Renal cortex interstitium (tissue), 15 donors: ENCODE data around the gene TNFAIP8L3. TPM values are rescaled to one million over a fixed set of nuclear protein-coding genes. Genes with fewer than 3 reads are reported as not detected.
"Not testable (repeated sequence)": the region's sequence is repeated elsewhere in the genome, so short reads cannot be mapped to it uniquely, and the experiment has no call there.

Experiments
- DNase-seq, 11 donors: peaks; one replicate each; pipeline ENCODE4 v3.0.0-alpha.2; 2013; ENCODE audit warnings: low read depth in 9 of 11, low spot score in 4 of 11; ENCODE audit errors: extremely low read depth in 1 of 11
- long read RNA-seq, 16 experiments: transcript quantifications; one replicate each; lab custom pipeline, GENCODE V29; 2026
- polyA plus RNA-seq, 3 donors: library from polyadenylated mRNA; unstranded; fragments of 120-200 nt; gene quantifications; one replicate each; pipeline ENCODE4 v1.2.1, GENCODE V29; 2013; ENCODE audit not compliant: insufficient read length in 3 of 3

Gene TNFAIP8L3
- polyA plus RNA-seq: 1 to 10 TPM; 1.8 to 2.5 (median 2.0) TPM
- long read RNA-seq, donor 1, partial matches to known transcripts: 0 of 1 reads
- long read RNA-seq, donor 1, other reads (novel, unspliced or antisense): 0 of 1 reads
- long read RNA-seq, donor 2: 0 reads
- long read RNA-seq, donor 3: 0 reads
- long read RNA-seq, donor 4, partial matches to known transcripts: 0 of 1 reads
- long read RNA-seq, donor 4, other reads (novel, unspliced or antisense): 0 of 1 reads
- long read RNA-seq, donor 5: 0 reads
- long read RNA-seq, donor 6, partial matches to known transcripts: 0 of 1 reads
- long read RNA-seq, donor 6, other reads (novel, unspliced or antisense): 0 of 1 reads
- long read RNA-seq, donor 7: 0 reads
- long read RNA-seq, donor 8: 0 reads
- long read RNA-seq, donor 9, partial matches to known transcripts: 0 of 1 reads
- long read RNA-seq, donor 9, other reads (novel, unspliced or antisense): 0 of 1 reads
- long read RNA-seq, donor 10, partial matches to known transcripts: 0 of 1 reads
- long read RNA-seq, donor 10, other reads (novel, unspliced or antisense): 0 of 1 reads
- long read RNA-seq, donor 11, partial matches to known transcripts: 0 of 1 reads
- long read RNA-seq, donor 11, other reads (novel, unspliced or antisense): 0 of 1 reads
- long read RNA-seq, donor 12: 0 reads
- long read RNA-seq, donor 13: 0 reads
- long read RNA-seq, donor 14: 0 reads
- long read RNA-seq, donor 15, partial matches to known transcripts: 0 of 1 reads
- long read RNA-seq, donor 15, other reads (novel, unspliced or antisense): 0 of 1 reads
- long read RNA-seq, donor 16, partial matches to known transcripts: 0 of 2 reads
- long read RNA-seq, donor 16, other reads (novel, unspliced or antisense): 0 of 2 reads

DNA sequence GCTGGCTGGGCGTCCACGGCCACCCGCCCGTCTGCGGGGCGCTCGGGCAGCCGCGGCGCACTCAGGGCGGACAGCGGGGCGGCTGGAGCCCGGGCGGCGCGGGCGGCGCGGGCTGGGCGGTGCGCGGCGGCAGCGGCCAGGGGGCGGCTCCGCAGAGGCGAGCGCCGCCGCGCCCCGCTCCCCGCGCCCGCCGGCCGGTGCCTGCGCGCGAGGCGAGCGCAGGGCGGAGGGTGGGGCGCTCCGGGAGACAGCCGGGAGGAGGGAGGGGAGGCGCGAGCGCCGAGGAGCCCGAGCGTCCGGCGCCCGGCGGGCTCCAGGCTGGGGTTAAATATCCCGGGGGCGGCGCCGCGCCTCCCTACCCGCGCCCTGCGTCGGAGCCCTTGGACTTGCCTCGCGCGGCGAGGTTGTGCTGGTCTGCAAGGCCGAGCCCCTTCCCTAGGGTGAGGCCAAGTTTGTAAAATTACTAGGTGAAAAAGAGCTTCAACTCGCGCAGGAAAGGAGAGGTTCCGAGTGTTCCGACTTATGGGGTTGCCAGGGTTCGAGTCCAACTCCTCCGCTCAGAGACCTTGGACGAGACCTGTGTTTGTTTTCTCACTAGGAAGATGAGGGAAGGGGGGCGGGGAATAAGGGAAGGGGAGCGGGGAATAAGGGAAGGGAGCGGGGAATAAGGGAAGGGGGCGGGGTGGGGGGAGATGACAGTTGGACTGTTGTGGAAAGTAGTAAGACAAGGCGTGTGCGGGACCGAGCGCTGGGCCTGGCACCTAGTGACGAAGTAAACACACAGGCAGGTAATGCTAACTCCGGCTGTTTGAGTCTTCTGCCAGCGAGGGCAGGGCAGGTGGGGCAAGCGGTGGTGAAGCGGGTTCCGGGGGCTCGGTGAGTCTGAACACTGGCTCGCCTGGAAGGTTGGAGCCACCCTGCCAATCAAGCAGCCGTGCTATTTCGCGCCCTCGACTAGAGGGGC, at the start of gene TNFAIP8L3:
TSS of gene TNFAIP8L3 (minus strand) at position 301 of the 964 bp plus-strand sequence. CDS start 311 bp downstream, outside the sequence.
- peak in 2 of 11 donors; percentile 18 to 24 for DNase-seq

- no peak for DNase-seq
Measured at GRCh38 chr15:51144021-51144532, 49.4 kb upstream of the TNFAIP8L3 start.

- DNase-seq: not testable (repeated sequence)
Measured at GRCh38 chr15:51140347-51140746, 45.6 kb upstream of the TNFAIP8L3 start.

DNA sequence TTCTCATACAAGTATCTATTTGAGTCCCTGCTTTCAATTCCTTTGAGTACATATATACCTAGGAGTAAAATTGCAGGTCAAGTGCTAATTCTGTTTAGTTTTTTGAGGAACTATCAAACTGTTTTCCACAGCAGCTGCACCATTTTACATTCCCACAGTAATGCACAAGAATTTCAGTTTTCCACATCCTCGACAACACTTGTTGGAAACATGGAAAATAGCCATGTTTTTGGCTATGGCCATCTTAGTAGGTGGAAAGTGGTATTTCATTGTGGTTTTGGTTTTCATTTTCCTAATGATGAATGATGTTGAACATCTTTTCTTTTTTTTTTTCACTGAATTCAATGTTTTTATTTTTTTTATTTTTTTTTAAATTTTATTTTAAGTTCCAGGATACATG, 44.4 kb upstream of the TNFAIP8L3 start:
- no peak for DNase-seq

DNA sequence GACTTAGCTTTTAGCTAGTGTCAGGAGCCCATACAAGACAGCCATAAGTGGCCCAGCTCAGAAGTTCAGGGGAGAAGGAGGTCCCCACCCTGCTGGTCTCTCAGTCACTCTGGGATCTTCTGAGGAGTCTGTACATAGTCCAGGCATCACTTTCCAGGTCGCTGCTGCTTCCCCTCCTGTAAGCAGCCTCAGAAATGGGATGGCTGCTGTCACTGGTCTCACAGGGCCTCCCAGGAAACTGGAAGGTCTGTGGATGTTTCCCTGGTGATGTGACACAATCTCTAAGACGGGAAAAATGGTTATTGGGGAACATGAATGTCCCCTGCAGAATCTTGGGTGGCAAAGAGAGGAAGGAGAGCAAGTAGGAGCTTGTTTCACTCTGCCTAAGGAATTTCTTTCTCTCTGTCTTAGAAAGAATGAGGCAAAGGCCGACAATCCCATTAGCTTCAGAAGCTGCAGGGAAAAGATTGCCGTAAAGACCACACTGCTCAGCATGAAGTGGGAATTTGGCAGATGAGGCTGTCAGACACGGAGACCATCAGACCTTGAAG, 43.2 kb upstream of the TNFAIP8L3 start:
- DNase-seq: no peak

DNA sequence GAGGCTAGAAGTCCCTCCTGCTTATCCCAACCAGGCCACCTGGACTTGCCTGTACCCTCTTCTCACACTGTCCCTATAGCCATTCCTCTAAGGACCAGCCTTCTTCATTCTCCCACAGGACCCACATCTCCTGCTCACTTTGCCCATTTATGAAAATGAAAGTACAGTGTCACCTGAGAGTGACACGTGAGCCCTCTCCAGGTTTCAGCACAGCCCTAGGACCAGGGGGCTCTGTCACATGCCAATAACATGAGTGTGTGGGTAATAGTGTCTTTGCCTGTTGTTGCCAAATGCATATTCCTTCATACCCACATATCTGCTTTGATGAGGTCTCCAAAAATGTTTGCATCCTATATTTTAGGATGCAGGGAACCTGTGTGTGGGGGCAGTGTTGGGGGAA, 42.3 kb upstream of the TNFAIP8L3 start:
- no peak for DNase-seq

GRCh38 chr15:51135276-51135675, 40.6 kb upstream of the TNFAIP8L3 start:
- DNase-seq: no peak

DNA sequence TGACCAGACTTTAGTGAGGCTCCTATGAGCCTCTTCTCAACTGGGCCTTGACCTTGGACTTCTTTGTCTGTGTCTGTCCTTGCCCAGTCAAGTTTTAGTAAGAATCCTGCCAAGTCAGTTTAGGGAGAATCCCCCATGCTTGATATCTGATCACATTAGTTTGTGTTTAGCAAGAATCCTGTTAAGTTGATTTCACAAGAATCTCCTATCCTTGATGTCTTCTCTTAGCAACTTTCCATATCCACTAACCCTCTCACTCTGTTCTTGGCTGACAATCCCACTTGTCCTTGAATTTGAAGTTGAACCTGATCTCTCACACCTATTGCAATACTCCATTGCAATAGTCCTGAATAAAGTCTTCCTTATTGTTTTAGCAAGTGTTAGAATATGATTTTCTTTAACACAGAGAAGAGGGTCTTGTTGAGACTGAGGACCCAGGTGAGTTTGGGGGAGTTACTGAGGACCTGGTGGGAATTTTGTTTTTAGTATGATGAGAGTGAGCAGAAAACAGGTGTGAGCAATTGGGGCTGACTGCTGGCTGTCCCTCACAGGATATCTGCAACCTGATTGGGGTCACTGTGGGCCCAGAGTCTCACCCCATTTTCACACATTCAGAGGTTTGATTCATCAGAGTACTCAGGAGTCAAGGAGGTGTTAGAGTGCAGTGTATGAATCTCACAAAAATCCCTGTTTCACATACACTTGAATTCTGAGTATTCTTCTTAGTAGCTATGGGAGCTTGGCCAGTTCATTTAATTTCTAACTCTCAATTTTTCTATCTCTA, 39.9 kb upstream of the TNFAIP8L3 start:
- no peak for DNase-seq

GRCh38 chr15:51133140-51133765, 38.5 kb upstream of the TNFAIP8L3 start:
- no peak for DNase-seq

DNA sequence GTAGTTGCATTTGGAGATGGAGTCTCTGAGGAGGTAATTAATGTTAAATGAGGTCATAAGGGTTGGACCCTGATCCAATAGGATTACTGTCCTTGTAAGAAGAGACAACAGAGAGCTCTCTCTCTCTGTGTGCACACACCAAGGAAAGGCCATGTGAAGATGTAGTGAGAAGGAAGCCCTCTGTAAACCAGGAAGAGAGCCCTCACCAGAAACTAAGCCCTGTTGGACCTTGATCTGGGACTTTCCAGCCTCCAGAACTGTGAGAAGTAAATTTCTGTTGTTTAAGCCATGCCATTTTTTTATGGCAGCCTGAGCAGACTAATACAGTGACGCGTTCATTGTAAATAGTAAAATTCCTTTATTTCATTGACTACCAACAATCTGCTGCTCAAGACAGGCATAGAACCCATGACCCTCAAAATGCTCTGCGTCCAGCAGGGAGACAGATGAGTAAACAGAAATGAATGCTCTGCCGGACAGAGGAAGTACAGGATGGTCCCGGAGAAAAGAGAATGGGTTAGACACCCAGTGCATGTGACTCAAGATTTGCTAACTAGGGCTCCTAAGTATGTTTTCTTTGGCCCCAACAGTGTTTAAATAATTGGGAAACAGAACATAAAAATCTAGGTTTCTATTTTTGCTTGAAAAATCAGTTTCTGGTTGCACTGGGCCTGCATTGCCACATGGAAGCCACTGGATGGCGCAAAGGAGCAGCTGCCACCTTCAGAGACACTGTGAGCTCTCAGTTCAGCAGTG, 37.9 kb upstream of the TNFAIP8L3 start:
- peak in 1 of 11 donors; percentile 9 for DNase-seq

GRCh38 chr15:51131596-51132290, 37.0 kb upstream of the TNFAIP8L3 start:
- DNase-seq: no peak

DNA sequence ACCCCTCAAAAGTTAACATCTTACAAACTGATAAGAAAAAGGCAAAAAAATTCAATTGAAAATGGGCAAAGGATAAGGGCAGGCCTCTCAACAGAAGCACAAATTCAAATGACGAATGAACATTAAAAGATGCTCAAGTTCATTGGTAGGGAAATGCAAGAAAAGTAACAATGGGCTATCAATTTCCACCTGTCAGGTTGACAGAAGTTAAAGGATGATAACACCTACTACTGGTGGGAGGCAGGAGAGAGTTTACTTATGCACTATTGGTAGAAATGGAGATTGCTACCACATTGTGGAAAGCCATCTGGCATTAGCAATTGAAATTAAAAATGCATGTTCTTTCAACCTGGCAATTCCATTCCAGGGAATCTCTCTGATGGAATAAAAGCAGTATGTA, 35.6 kb upstream of the TNFAIP8L3 start:
- no peak for DNase-seq

DNA sequence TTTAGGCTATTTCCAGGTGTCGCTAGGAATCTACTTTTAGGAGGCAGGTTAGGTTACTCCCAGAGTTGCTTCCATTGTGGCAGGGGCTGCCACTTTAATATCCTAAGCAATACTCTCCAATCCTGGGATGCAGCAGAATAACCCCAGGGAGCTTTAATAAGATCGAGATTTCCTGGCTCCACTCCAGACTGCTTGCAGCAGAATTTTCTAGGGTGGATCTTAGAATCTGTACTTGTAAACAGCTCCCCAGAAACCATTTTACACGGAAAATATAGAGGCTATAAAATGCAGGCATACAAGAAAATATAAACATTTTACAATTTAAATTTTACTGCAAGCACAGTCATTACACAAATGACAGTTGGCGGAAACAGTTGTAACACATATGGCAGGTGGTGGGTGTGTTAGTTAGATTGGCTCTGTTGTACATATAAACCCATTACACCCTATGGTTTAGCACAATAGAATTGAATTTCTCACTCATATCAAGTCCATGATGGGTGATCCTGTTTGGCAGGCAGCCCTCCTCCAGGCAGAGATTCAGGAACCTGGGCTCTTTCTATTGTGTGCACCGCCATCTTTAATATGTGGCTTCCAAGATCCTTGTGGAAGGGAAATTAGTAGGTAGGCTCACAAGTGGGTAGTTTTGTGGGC, 35.0 kb upstream of the TNFAIP8L3 start:
- DNase-seq: no peak

GRCh38 chr15:51128701-51129100, 34.0 kb upstream of the TNFAIP8L3 start:
- no peak for DNase-seq

GRCh38 chr15:51126842-51127241, 32.1 kb upstream of the TNFAIP8L3 start:
- no peak for DNase-seq
